Mammary epithelial cell (primary cell): ENCODE measurements around the gene IRGM.
"Not testable (repeated sequence)": the region's sequence is repeated elsewhere in the genome, so short reads cannot be mapped to it uniquely, and the experiment has no call there.

Source experiments
- CTCF ChIP-seq, 2 donors: IDR thresholded peaks in 1 of 2; conservative IDR thresholded peaks in 1 of 2; 2 replicates each; pipeline ENCODE4 v1.5.1; 2011 to 2012; ENCODE audit warnings: inconsistent platforms in 2 of 2, low read length in 2 of 2, mild to moderate bottlenecking in 2 of 2, control low read depth in 1 of 2, low read depth in 1 of 2; ENCODE audit not compliant: insufficient read depth in 1 of 2; ENCODE audit errors: extremely low read depth in 1 of 2
- EZH2 ChIP-seq: IDR thresholded peaks from 2 replicates; pipeline ENCODE4 v1.6.1; 2012; ENCODE audit warnings: low read length, inconsistent platforms, borderline replicate concordance

- not testable (repeated sequence) for TF ChIP-seq CTCF (conservative IDR thresholded peaks at IDR 0.05 in 1 of 2, IDR thresholded peaks at IDR 0.05 in 1 of 2; ENCODE audit: extremely low read depth in 1 of 2, insufficient read depth in 1 of 2, low read depth in 1 of 2, low read length in 2 of 2); EZH2
Observed at GRCh38 chr5:150856700-150857099, 10.4 kb downstream of the IRGM start.
